H9 (cell line): ENCODE measurements around the gene P3H2. TPM values are rescaled to one million over a fixed set of nuclear protein-coding genes. Genes with fewer than 3 reads are reported as not detected.

ENCODE experiments used
- DNase-seq: peaks from one replicate; pipeline ENCODE4 v3.0.0-alpha.2; 2017
- H2AFZ ChIP-seq: one replicate; pipeline ENCODE4 v1.6.1; 2013; ENCODE audit warnings: mild to moderate bottlenecking, low read length, control low read depth, moderate library complexity
- H2AK5ac ChIP-seq: 2 replicates; pipeline ENCODE4 v1.6.1; 2013; ENCODE audit warnings: low read length, control low read depth, mixed read lengths; ENCODE audit not compliant: insufficient read length
- H2BK120ac ChIP-seq: one replicate; pipeline ENCODE4 v1.6.1; 2013; ENCODE audit warnings: low read depth, mild to moderate bottlenecking, low read length, control low read depth, inconsistent platforms; ENCODE audit not compliant: poor library complexity, severe bottlenecking
- H2BK12ac ChIP-seq: 2 replicates; pipeline ENCODE4 v1.6.1; 2013; ENCODE audit warnings: low read length, control low read depth, mixed read lengths, low read depth; ENCODE audit not compliant: insufficient read length
- H2BK15ac ChIP-seq: 2 replicates; pipeline ENCODE4 v1.6.1; 2013; ENCODE audit warnings: low read depth, low read length, control low read depth
- H2BK20ac ChIP-seq: one replicate; pipeline ENCODE4 v1.6.1; 2013; ENCODE audit warnings: low read depth, mild to moderate bottlenecking, low read length, control low read depth, inconsistent platforms; ENCODE audit not compliant: poor library complexity, severe bottlenecking
- H2BK5ac ChIP-seq: 2 replicates; pipeline ENCODE4 v1.6.1; 2013; ENCODE audit warnings: low read length, control low read depth, mixed read lengths; ENCODE audit not compliant: insufficient read length
- H3K14ac ChIP-seq: 2 replicates; pipeline ENCODE4 v1.6.1; 2013; ENCODE audit warnings: low read length, control low read depth; ENCODE audit not compliant: insufficient read depth
- H3K18ac ChIP-seq: 2 replicates; pipeline ENCODE4 v1.6.1; 2013; ENCODE audit warnings: low read depth, mild to moderate bottlenecking, mixed read lengths, low read length, control low read depth; ENCODE audit not compliant: insufficient read length
- H3K23ac ChIP-seq: 2 replicates; pipeline ENCODE4 v1.6.1; 2013; ENCODE audit warnings: low read length, control low read depth, mixed read lengths, low read depth; ENCODE audit not compliant: insufficient read length
- H3K23me2 ChIP-seq: 2 replicates; pipeline ENCODE4 v1.6.1; 2013; ENCODE audit warnings: low read depth, mild to moderate bottlenecking, mixed read lengths, low read length, control low read depth; ENCODE audit not compliant: insufficient read length, poor library complexity, severe bottlenecking
- H3K27ac ChIP-seq: 2 replicates; pipeline ENCODE4 v1.5.1; 2013; ENCODE audit warnings: low read length, control low read depth, mixed read lengths, low read depth; ENCODE audit not compliant: insufficient read length
- H3K27me3 ChIP-seq: 2 replicates; pipeline ENCODE4 v1.6.1; 2013; ENCODE audit warnings: low read length, control low read depth, inconsistent platforms; ENCODE audit not compliant: insufficient read depth
- H3K4ac ChIP-seq: 2 replicates; pipeline ENCODE4 v1.6.1; 2013; ENCODE audit warnings: low read depth, mild to moderate bottlenecking, control low read depth, inconsistent platforms, low read length, moderate library complexity
- H3K4me1 ChIP-seq: 2 replicates; pipeline ENCODE4 v1.6.1; 2013; ENCODE audit warnings: low read length, control low read depth, inconsistent platforms; ENCODE audit not compliant: insufficient read depth
- H3K4me2 ChIP-seq: 2 replicates; pipeline ENCODE4 v1.6.1; 2013; ENCODE audit warnings: low read length, control low read depth, mixed read lengths; ENCODE audit not compliant: insufficient read length, insufficient read depth
- H3K56ac ChIP-seq: 2 replicates; pipeline ENCODE4 v1.6.1; 2013; ENCODE audit warnings: low read depth, mild to moderate bottlenecking, mixed read lengths, low read length, control low read depth; ENCODE audit not compliant: insufficient read length
- H3K79me1 ChIP-seq: 2 replicates; pipeline ENCODE4 v1.6.1; 2013; ENCODE audit warnings: low read depth, mild to moderate bottlenecking, moderate library complexity, low read length, control low read depth, inconsistent platforms; ENCODE audit not compliant: insufficient read depth, poor library complexity, severe bottlenecking
- H3K79me2 ChIP-seq: 2 replicates; pipeline ENCODE4 v1.6.1; 2013; ENCODE audit warnings: low read length, control low read depth, inconsistent platforms; ENCODE audit not compliant: insufficient read depth
- H3K9ac ChIP-seq: 2 replicates; pipeline ENCODE4 v1.6.1; 2013; ENCODE audit warnings: low read length, control low read depth, mixed read lengths; ENCODE audit not compliant: insufficient read length; ENCODE audit errors: extremely low read depth
- H3K9me3 ChIP-seq: one replicate; pipeline ENCODE4 v1.6.1; 2013; ENCODE audit warnings: low read depth, low read length, inconsistent platforms; ENCODE audit not compliant: control insufficient read depth
- H3T11ph ChIP-seq: one replicate; pipeline ENCODE4 v1.6.1; 2013; ENCODE audit warnings: mild to moderate bottlenecking, low read length, control low read depth, inconsistent platforms
- H4K20me1 ChIP-seq: one replicate; pipeline ENCODE4 v1.6.1; 2013; ENCODE audit not compliant: control insufficient read depth, insufficient read length, insufficient read depth
- H4K5ac ChIP-seq: 2 replicates; pipeline ENCODE4 v1.6.1; 2013; ENCODE audit warnings: low read depth, mild to moderate bottlenecking, mixed read lengths, low read length, control low read depth; ENCODE audit not compliant: insufficient read length
- H4K8ac ChIP-seq: replicated peaks from 2 replicates; pipeline ENCODE4 v1.6.1; 2013; ENCODE audit warnings: low read length, control low read depth, mixed read lengths, low read depth; ENCODE audit not compliant: insufficient read length
- H4K91ac ChIP-seq: 2 replicates; pipeline ENCODE4 v1.6.1; 2013; ENCODE audit warnings: low read depth, mild to moderate bottlenecking, moderate library complexity, mixed read lengths, low read length, control low read depth; ENCODE audit not compliant: insufficient read length
- H3K27ac Mint-ChIP-seq, 3 experiments: 2 replicates in 2 of 3; 3 replicates in 1 of 3; pipeline ENCODE4 v1.8.0; 2020 to 2021; ENCODE audit warnings: mixed read lengths in 3 of 3, mild to moderate bottlenecking in 1 of 3, moderate library complexity in 1 of 3
- H3K27me3 Mint-ChIP-seq: 2 replicates; pipeline ENCODE4 v1.8.0; 2021; ENCODE audit warnings: low read depth, mild to moderate bottlenecking, moderate library complexity, mixed read lengths
- H3K36me3 Mint-ChIP-seq, 3 experiments: 2 replicates in 2 of 3; 3 replicates in 1 of 3; pipeline ENCODE4 v1.8.0; 2020 to 2021; ENCODE audit warnings: low read depth in 3 of 3, mixed read lengths in 3 of 3; ENCODE audit not compliant: insufficient read depth in 1 of 3
- H3K4me1 Mint-ChIP-seq, 2 experiments: 2 replicates each; pipeline ENCODE4 v1.8.0; 2020; ENCODE audit warnings: mixed read lengths in 2 of 2
- H3K4me3 Mint-ChIP-seq, 2 experiments: 2 replicates in 1 of 2; 3 replicates in 1 of 2; pipeline ENCODE4 v1.8.0; 2020 to 2021; ENCODE audit warnings: mild to moderate bottlenecking in 2 of 2, mixed read lengths in 2 of 2, moderate library complexity in 1 of 2
- H3K9me3 Mint-ChIP-seq, 2 experiments: 2 replicates in 1 of 2; 3 replicates in 1 of 2; pipeline ENCODE4 v1.8.0; 2020; ENCODE audit warnings: mild to moderate bottlenecking in 2 of 2, mixed read lengths in 2 of 2, moderate library complexity in 1 of 2
- WGBS: extraction: QIAGEN DNeasy Blood & Tissue Kit; methylation state at CpG from one replicate; pipeline ENCODE4 v1.1.7; 2013; ENCODE audit warnings: missing lambda C conversion rate, low lambda C conversion rate, mixed read lengths; ENCODE audit not compliant: insufficient read length; ENCODE audit errors: extremely low coverage; 5-methylcytosine and 5-hydroxymethylcytosine counted together
- total RNA-seq: library from RNA; stranded (reverse); gene quantifications from 2 replicates; pipeline ENCODE4 v1.2.1, GENCODE V29; 2021
- TF ChIP-seq, protein P1 (sequence below): fragments of 200-600 bp; sonication (generic); conservative IDR thresholded peaks from 3 replicates; pipeline ENCODE4 v1.8.0; 2021; ENCODE audit warnings: antibody characterized with exemption, mild to moderate bottlenecking

Gene P3H2
- total RNA-seq, 1 experiment from 2014 or later, result 41.5 TPM

DNA sequence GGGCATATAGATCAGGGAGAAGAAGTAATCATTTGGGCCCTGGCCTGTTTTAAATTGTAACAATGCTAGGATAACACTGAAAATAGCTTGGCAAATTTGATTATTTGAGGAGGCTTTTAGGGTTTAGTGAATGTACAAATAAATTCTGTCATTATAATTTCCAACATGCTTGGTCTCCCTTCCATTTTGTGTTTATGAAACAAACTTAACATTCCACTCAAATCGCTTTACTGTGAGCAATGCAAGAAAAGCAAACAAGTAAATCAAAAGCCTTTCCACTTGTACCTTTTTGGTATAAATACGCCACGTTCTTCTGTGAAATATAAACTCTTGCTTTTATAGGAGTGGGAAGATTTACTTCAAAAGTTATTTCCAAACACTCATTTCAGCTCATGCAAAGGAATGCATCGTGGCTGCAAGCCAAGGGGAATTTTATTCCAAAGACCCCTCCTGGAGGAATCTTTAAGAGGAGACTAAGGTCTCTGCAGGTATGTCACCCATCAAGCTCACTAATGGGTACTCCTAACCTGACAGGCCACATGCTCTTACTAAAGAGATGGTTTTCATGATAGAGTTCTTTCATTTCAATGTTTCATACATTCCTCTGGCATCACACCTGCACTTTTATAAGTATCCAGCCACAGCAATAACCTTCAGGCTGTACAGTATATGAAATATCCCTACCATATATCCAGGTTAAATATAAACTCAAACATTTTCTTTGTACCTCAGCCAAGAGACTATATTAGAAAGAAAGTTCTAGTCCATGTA, 115.2 kb downstream of the P3H2 start:
- Histone ChIP-seq H3K27me3 (no peaks in the 10 kb centered on the region), H2AK5ac (no peak overlapping the region), H3K23me2 (no peaks in the 10 kb centered on the region), H3K14ac (no peak overlapping the region), H4K5ac (no peak overlapping the region), H2BK12ac (no peak overlapping the region), H3K79me1 (no peaks in the 10 kb centered on the region), H3K9me3 (no peaks in the 10 kb centered on the region), H2BK120ac (no peak overlapping the region), H2BK20ac (no peak overlapping the region), H4K91ac (no peak overlapping the region), H4K20me1 (no peaks in the 10 kb centered on the region), H3K9ac (no peak overlapping the region), H3T11ph (no peak overlapping the region), H2AFZ (no peak overlapping the region), H4K8ac (no peak overlapping the region), H3K18ac (no peak overlapping the region), H2BK5ac (no peak overlapping the region), H3K4ac (no peak overlapping the region), H3K4me2 (no peak overlapping the region), H2BK15ac (no peak overlapping the region), H3K56ac (no peak overlapping the region), H3K79me2 (no peaks in the 10 kb centered on the region), H3K27ac (no peak overlapping the region), H3K4me1 (no peaks in the 10 kb centered on the region; the same call in 1 of the 2 replicates), H3K23ac (no peak overlapping the region)
- TF ChIP-seq, protein P1, sequence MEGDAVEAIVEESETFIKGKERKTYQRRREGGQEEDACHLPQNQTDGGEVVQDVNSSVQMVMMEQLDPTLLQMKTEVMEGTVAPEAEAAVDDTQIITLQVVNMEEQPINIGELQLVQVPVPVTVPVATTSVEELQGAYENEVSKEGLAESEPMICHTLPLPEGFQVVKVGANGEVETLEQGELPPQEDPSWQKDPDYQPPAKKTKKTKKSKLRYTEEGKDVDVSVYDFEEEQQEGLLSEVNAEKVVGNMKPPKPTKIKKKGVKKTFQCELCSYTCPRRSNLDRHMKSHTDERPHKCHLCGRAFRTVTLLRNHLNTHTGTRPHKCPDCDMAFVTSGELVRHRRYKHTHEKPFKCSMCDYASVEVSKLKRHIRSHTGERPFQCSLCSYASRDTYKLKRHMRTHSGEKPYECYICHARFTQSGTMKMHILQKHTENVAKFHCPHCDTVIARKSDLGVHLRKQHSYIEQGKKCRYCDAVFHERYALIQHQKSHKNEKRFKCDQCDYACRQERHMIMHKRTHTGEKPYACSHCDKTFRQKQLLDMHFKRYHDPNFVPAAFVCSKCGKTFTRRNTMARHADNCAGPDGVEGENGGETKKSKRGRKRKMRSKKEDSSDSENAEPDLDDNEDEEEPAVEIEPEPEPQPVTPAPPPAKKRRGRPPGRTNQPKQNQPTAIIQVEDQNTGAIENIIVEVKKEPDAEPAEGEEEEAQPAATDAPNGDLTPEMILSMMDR, result no peak
- Mint-ChIP-seq H3K36me3 (0 out of 7 replicates have a peak, but pooled peaks cover 0 to 4% (median 0%) of the 10 kb centered on the region in 3 experiments), H3K4me3 (no peak overlapping the region), H3K27ac (no peak overlapping the region), H3K27me3 (no peaks in the 10 kb centered on the region), H3K4me1 (peaks cover 26 to 44% of the 10 kb centered on the region in 2 experiments), H3K9me3 (no peaks in the 10 kb centered on the region)
- WGBS, result no CpG with 5 or more reads among the region's 4 CpGs
- no peak for DNase-seq
